ENCODE data around the gene KRTAP13-3.

Gene KRTAP13-3, protein sequence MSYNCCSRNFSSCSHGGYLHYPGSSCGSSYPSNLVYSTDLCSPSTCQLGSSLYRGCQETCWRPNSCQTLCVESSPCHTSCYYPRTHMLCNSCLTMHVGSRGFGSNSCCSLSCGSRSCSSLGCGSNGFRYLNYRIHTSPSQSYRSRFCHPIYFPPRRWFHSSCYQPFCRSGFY

GRCh38 chr21:30425826-30426225, at the start of gene KRTAP13-3:
Gene KRTAP13-3 (minus strand): TSS chr21:30425926. CDS start chr21:30425912, 14 bp downstream.
- no peaks in the 10 kb centered on the region for H3K27me3 ChIP-seq (ENCODE audit: low read length)
- no peak within 1 kb of the TSS for H3K4me3 ChIP-seq (ENCODE audit: insufficient read depth, low read length, poor library complexity, severe bottlenecking)
- H3K9me3 ChIP-seq (ENCODE audit: insufficient read depth, low read length) = no peaks in the 10 kb centered on the region
- H3K27ac ChIP-seq (ENCODE audit: low read depth, low read length) = no peak within 1 kb of the TSS
- H3K36me3 ChIP-seq (ENCODE audit: low read length) = no peaks in the 10 kb centered on the region
- no peak within 1 kb of the TSS for H2AFZ ChIP-seq (ENCODE audit: low read depth, low read length, severe bottlenecking)
- H3K79me2 ChIP-seq (ENCODE audit: insufficient read depth, low read length) = no peaks in the 10 kb centered on the region
- H3K4me2 ChIP-seq (ENCODE audit: low read depth, low read length, poor library complexity, severe bottlenecking) = no peak within 1 kb of the TSS
- H4K20me1 ChIP-seq (ENCODE audit: low read depth, low read length) = no peaks in the 10 kb centered on the region
- no peaks in the 10 kb centered on the region for H3F3A ChIP-seq (ENCODE audit: insufficient read depth)
- TF ChIP-seq EZH2phosphoT487 (conservative IDR thresholded peaks at IDR 0.05; ENCODE audit: low read length) = no peak
- TF ChIP-seq, protein P1, sequence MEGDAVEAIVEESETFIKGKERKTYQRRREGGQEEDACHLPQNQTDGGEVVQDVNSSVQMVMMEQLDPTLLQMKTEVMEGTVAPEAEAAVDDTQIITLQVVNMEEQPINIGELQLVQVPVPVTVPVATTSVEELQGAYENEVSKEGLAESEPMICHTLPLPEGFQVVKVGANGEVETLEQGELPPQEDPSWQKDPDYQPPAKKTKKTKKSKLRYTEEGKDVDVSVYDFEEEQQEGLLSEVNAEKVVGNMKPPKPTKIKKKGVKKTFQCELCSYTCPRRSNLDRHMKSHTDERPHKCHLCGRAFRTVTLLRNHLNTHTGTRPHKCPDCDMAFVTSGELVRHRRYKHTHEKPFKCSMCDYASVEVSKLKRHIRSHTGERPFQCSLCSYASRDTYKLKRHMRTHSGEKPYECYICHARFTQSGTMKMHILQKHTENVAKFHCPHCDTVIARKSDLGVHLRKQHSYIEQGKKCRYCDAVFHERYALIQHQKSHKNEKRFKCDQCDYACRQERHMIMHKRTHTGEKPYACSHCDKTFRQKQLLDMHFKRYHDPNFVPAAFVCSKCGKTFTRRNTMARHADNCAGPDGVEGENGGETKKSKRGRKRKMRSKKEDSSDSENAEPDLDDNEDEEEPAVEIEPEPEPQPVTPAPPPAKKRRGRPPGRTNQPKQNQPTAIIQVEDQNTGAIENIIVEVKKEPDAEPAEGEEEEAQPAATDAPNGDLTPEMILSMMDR (IDR thresholded peaks at IDR 0.05; ENCODE audit: insufficient read depth, low read length, poor library complexity, severe bottlenecking) = no peak
- H3K9ac ChIP-seq (ENCODE audit: low read length) = no peak within 1 kb of the TSS
- H3K9me2 ChIP-seq (replicated peaks; ENCODE audit: insufficient read depth, low read length) = no peaks in the 10 kb centered on the region

DNA sequence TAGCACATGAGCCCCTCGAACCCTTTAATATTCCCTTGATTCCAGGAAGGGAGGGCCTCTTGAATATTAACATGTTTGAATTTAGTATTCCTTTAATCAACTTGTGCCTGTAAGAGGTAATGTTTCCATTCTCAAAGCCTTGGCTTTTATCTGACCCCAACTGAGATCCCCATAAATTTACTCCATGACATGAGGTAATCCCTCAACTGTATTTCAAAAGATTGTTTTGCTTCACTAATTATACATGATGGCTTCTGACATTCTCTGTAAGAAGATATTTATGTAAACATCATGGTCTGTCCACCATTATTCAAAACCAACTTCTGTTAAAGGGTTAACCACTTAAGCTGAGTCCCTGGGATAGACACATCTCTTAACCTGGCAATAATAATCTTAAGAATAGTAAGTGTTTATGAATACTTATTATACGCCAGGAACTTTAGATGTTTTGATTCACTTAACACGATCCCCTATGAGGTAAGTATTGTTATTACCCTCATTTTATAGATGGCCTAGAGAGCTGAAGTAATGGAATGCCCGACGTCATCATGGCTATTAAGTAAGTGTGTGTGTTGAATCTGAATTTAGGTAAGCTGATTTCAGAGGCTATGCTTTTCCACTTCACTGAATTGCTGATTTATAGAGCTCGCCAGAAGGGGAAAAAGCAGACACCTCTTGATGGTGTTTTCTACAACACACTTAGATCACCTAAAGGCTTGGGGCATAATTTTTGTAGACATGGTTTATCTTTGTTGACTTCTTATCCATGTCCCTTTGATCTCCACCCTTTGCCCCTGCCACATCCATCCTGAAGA, 43.4 kb upstream of the KRTAP13-3 start:
- Histone ChIP-seq H2AFZ (ENCODE audit: low read depth, low read length, severe bottlenecking) (no peak overlapping the region), H3K9me3 (ENCODE audit: insufficient read depth, low read length) (no peaks in the 10 kb centered on the region), H4K20me1 (ENCODE audit: low read depth, low read length) (no peaks in the 10 kb centered on the region), H3K4me3 (ENCODE audit: insufficient read depth, low read length, poor library complexity, severe bottlenecking) (no peak overlapping the region), H3K9ac (ENCODE audit: low read length) (no peak overlapping the region), H3K79me2 (ENCODE audit: insufficient read depth, low read length) (no peaks in the 10 kb centered on the region), H3K36me3 (ENCODE audit: low read length) (no peaks in the 10 kb centered on the region), H3F3A (ENCODE audit: insufficient read depth) (no peaks in the 10 kb centered on the region), H3K27ac (ENCODE audit: low read depth, low read length) (no peak overlapping the region), H3K4me2 (ENCODE audit: low read depth, low read length, poor library complexity, severe bottlenecking) (no peak overlapping the region), H3K9me2 (replicated peaks; ENCODE audit: insufficient read depth, low read length) (no peaks in the 10 kb centered on the region), H3K27me3 (ENCODE audit: low read length) (no peaks in the 10 kb centered on the region)
- TF ChIP-seq, protein P1 (IDR thresholded peaks at IDR 0.05; ENCODE audit: insufficient read depth, low read length, poor library complexity, severe bottlenecking) = no peak
- no peak for TF ChIP-seq EZH2phosphoT487 (conservative IDR thresholded peaks at IDR 0.05; ENCODE audit: low read length)

DNA sequence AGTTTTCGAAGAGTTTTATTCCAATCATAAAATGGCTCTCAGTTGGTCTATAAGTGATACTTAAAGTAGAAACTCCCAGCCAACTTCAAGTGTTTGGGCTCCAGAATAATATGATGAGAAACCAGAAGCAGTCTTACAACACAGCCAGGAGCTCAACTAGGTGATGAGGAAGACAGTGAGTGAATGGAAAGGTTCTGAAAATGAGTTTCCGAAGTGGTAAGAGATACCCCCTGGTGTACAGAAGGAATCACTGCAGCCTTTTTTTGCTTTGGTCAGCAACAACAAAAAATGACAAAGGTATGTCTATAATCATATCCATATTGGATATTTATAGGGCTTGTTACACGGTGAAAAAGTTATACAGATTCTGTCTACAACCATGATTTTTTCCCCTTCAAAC, 38.0 kb upstream of the KRTAP13-3 start:
- Histone ChIP-seq H3K4me2 (ENCODE audit: low read depth, low read length, poor library complexity, severe bottlenecking) (no peak overlapping the region), H3K79me2 (ENCODE audit: insufficient read depth, low read length) (no peaks in the 10 kb centered on the region)

More for the DNA sequence above, 38.0 kb upstream of the KRTAP13-3 start:
- Histone ChIP-seq H3K9ac (ENCODE audit: low read length) (no peak overlapping the region), H4K20me1 (ENCODE audit: low read depth, low read length) (no peaks in the 10 kb centered on the region), H3K27ac (ENCODE audit: low read depth, low read length) (no peak overlapping the region), H3K27me3 (ENCODE audit: low read length) (no peaks in the 10 kb centered on the region), H3K9me3 (ENCODE audit: insufficient read depth, low read length) (no peaks in the 10 kb centered on the region), H3K36me3 (ENCODE audit: low read length) (no peaks in the 10 kb centered on the region), H3F3A (ENCODE audit: insufficient read depth) (no peaks in the 10 kb centered on the region), H2AFZ (ENCODE audit: low read depth, low read length, severe bottlenecking) (no peak overlapping the region), H3K9me2 (replicated peaks; ENCODE audit: insufficient read depth, low read length) (no peaks in the 10 kb centered on the region), H3K4me3 (ENCODE audit: insufficient read depth, low read length, poor library complexity, severe bottlenecking) (no peak overlapping the region)
- no peak for TF ChIP-seq EZH2phosphoT487 (conservative IDR thresholded peaks at IDR 0.05; ENCODE audit: low read length)
- TF ChIP-seq, protein P1 (IDR thresholded peaks at IDR 0.05; ENCODE audit: insufficient read depth, low read length, poor library complexity, severe bottlenecking) = peak; percentile 39
